HL-60 (cell line): Measurements from ENCODE around the gene ZBTB12.

Experiments
- DNase-seq, 2 experiments: peaks; one replicate each; pipeline ENCODE4 v3.0.0-alpha.2; 2010 to 2020; ENCODE audit warnings: low read depth in 1 of 2, low spot score in 1 of 2
- H3K27ac ChIP-seq: fragments of 250-450 bp; sonication (Bioruptor Pico); replicated peaks from 2 replicates; pipeline ENCODE4 v1.5.1; 2020; ENCODE audit warnings: mild to moderate bottlenecking, moderate library complexity
- H3K27me3 ChIP-seq: fragments of 250-450 bp; sonication (Bioruptor Pico); 2 replicates; pipeline ENCODE4 v1.5.1; 2021; ENCODE audit warnings: mild to moderate bottlenecking, moderate library complexity; ENCODE audit not compliant: insufficient read depth, poor library complexity, severe bottlenecking
- H3K4me3 ChIP-seq: replicated peaks from 2 replicates; pipeline ENCODE4 v1.5.1; 2011; ENCODE audit warnings: mild to moderate bottlenecking, control low read depth, low read length; ENCODE audit not compliant: insufficient read depth
- GABPA ChIP-seq: IDR thresholded peaks from 2 replicates; pipeline ENCODE4 v1.6.1; 2012; ENCODE audit warnings: low read depth
- POLR2AphosphoS5 ChIP-seq: IDR thresholded peaks from 2 replicates; pipeline ENCODE4 v1.6.1; 2012; ENCODE audit warnings: low read depth
- SPI1 ChIP-seq: IDR thresholded peaks from 2 replicates; pipeline ENCODE4 v1.6.1; 2012; ENCODE audit warnings: low read depth, mild to moderate bottlenecking, borderline replicate concordance
- TF ChIP-seq, protein P1 (sequence below): IDR thresholded peaks from one replicate; pipeline ENCODE4 v1.5.1; 2011; ENCODE audit warnings: low read length, control low read depth, inconsistent platforms; ENCODE audit not compliant: insufficient read depth
- TF ChIP-seq, protein P2 (sequence below): IDR thresholded peaks from 2 replicates; pipeline ENCODE4 v1.6.1; 2012; ENCODE audit warnings: low read depth; ENCODE audit not compliant: insufficient replicate concordance

Gene ZBTB12

DNA sequence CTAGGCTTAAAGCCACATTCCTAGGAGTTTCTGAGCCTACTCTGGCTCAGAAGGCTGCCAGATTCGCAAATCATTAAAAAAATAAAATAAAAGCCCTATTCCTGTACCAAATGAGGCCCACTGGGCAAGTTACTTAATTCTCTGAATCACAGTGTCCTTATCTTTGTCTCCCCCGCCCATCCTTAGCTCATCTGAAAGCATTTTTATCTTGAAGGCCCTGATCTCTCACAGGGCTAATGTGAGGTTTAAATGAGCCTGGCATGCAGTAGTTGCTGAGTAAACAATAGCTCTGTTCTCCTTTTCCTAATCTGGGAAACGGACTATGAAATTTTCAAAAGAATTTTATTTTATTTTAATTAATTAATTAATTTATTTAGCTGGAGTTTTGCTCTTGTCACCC, 2.1 kb upstream of the ZBTB12 start:
- H3K27me3 ChIP-seq: no peaks in the 10 kb centered on the region
- TF ChIP-seq, protein P1, sequence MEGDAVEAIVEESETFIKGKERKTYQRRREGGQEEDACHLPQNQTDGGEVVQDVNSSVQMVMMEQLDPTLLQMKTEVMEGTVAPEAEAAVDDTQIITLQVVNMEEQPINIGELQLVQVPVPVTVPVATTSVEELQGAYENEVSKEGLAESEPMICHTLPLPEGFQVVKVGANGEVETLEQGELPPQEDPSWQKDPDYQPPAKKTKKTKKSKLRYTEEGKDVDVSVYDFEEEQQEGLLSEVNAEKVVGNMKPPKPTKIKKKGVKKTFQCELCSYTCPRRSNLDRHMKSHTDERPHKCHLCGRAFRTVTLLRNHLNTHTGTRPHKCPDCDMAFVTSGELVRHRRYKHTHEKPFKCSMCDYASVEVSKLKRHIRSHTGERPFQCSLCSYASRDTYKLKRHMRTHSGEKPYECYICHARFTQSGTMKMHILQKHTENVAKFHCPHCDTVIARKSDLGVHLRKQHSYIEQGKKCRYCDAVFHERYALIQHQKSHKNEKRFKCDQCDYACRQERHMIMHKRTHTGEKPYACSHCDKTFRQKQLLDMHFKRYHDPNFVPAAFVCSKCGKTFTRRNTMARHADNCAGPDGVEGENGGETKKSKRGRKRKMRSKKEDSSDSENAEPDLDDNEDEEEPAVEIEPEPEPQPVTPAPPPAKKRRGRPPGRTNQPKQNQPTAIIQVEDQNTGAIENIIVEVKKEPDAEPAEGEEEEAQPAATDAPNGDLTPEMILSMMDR: no peak
- no peak overlapping the region for H3K4me3 ChIP-seq
- no peak for DNase-seq
- H3K27ac ChIP-seq: no peak overlapping the region

DNA sequence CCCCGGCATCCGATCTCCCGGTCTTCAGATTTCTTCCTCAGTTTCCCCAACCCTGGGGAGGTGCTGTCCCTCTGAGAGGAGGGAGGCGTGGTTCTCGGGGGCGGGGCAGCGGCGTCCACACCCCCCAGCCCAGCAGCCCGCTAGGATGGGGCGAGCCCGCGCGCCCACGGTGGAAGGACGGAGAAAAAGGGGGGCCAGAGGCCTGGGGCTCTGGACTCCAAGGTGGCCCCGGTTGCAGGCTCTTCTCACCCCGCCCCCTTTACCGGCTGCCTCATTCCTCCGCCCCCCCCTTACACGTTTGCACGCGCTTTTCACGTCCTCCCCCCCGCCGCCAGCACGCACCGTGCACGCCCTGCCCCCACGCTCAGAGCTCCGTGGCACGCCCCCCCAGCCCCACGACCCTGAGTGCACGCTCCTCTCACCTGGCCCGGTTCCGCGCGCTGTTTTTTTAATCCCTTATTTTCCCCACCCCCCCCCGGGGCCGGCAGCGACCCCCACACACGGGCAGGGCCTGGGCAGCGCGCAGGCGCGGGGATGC, 402 bp downstream of the ZBTB12 start:
- DNase-seq: peak; percentile 55 to 57
- TF ChIP-seq SPI1 (no peak), GABPA (no peak), POLR2AphosphoS5 (no peak; the same call in 1 of the 2 replicates)
- TF ChIP-seq, protein P2, sequence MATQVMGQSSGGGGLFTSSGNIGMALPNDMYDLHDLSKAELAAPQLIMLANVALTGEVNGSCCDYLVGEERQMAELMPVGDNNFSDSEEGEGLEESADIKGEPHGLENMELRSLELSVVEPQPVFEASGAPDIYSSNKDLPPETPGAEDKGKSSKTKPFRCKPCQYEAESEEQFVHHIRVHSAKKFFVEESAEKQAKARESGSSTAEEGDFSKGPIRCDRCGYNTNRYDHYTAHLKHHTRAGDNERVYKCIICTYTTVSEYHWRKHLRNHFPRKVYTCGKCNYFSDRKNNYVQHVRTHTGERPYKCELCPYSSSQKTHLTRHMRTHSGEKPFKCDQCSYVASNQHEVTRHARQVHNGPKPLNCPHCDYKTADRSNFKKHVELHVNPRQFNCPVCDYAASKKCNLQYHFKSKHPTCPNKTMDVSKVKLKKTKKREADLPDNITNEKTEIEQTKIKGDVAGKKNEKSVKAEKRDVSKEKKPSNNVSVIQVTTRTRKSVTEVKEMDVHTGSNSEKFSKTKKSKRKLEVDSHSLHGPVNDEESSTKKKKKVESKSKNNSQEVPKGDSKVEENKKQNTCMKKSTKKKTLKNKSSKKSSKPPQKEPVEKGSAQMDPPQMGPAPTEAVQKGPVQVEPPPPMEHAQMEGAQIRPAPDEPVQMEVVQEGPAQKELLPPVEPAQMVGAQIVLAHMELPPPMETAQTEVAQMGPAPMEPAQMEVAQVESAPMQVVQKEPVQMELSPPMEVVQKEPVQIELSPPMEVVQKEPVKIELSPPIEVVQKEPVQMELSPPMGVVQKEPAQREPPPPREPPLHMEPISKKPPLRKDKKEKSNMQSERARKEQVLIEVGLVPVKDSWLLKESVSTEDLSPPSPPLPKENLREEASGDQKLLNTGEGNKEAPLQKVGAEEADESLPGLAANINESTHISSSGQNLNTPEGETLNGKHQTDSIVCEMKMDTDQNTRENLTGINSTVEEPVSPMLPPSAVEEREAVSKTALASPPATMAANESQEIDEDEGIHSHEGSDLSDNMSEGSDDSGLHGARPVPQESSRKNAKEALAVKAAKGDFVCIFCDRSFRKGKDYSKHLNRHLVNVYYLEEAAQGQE: no peak
- TF ChIP-seq, protein P1: no peak
- peak overlapping the region; percentile 66 for H3K27ac ChIP-seq
- H3K4me3 ChIP-seq: peak overlapping the region; percentile 46
- no peaks in the 10 kb centered on the region for H3K27me3 ChIP-seq

DNA sequence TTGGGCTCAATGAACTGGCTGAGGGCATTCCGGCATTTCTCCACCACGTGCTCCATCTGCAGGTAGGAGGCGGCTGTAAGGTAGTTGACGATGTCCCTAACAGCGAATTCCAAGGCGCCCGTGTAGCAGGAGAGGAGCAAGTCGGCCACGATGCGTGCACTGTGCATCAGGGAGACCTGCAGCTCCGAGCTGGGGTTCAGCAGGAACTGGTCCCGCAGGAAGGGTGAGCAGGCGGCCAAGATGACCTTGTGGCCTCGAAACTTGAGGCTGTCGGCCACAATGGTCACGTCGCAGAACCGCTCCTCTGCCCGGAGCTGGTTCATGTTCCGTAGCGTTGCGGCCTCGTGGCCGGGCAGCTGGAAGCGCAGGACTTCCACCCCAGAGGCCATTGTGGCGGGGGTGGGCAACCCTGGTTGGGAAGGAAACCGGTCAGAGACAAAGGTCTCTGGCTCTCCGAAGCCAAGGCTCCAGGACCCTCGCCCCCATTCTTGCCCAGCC, 920 bp downstream of the ZBTB12 start:
- Histone ChIP-seq H3K4me3 (peak overlapping the region; percentile 46), H3K27me3 (no peaks in the 10 kb centered on the region), H3K27ac (peak overlapping the region; percentile 66)
- no peak for TF ChIP-seq GABPA
- TF ChIP-seq, protein P2: no peak
- no peak; the same call in 1 of the 2 replicates for TF ChIP-seq POLR2AphosphoS5
- TF ChIP-seq, protein P1: no peak
- no peak for TF ChIP-seq SPI1
- DNase-seq: peak in 1 of 2 experiments; percentile 9
